GM12892 (cell line): ENCODE results near the gene EXOC4.

Source experiments
- DNase-seq: peaks from one replicate; pipeline ENCODE4 v3.0.0; 2011; ENCODE audit not compliant: insufficient read length
- FAIRE-seq: peaks from 2 replicates; lab custom pipeline; 2011; peaks lifted over from hg19 to GRCh38; lab: Jason Lieb, UNC
- POLR2A ChIP-seq: IDR thresholded peaks from 2 replicates; pipeline ENCODE4 v1.6.1; 2011; ENCODE audit warnings: low read depth, low read length, control low read depth
- POLR2AphosphoS5 ChIP-seq: IDR thresholded peaks from 2 replicates; pipeline ENCODE4 v1.6.1; 2011; ENCODE audit warnings: low read depth, low read length, control low read depth
- TAF1 ChIP-seq: IDR thresholded peaks from 2 replicates; pipeline ENCODE4 v1.6.1; 2011; ENCODE audit warnings: low read depth, mild to moderate bottlenecking, control low read depth, low read length, borderline replicate concordance

EXOC4 gene

DNA sequence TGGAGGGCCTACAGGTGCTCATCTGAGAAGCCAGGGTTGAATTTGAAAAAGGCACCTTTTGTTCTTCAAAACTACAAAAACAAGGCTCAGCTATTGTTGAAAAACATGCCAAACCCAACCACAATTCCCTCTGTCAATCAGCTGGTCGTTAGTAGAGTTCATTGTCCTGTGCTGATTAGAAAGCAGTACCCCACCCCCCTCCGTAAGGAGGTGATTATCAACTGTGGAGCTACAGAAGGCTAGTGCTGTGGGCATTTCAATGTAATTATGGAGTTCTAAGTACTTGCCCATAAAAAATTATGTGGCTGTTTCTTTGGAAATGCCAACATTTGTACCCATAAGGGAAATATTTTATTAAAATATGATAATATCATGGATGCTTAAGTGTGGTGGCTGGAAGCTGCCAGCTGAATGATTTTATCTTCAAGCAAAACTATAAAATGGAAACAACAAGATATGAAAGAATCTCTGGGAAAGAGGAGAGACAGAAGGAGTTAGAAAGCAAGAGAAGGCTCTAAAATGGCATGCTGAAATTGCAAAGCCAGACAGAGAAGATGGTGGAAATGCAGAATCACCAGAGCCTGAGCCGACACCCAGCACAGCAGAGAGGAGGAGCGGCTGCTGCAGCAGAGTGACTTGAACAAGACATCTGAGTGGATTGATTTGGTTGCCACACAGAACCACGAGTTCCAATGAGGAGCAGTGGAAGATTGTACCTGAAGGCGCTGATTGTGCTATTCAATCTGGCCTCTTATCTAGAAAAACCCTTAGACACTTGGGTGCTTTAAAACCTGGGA lies 694.8 kb downstream of the EXOC4 start:
- TF ChIP-seq POLR2A (no peak), POLR2AphosphoS5 (no peak), TAF1 (no peak)
- DNase-seq (no peak), FAIRE-seq (no peak)

GRCh38 chr7:133948588-133948987 lies 695.7 kb downstream of the EXOC4 start:
- no peak for TF ChIP-seq POLR2AphosphoS5
- no peak for TF ChIP-seq TAF1
- no peak for TF ChIP-seq POLR2A
- DNase-seq: no peak
- no peak for FAIRE-seq

DNA sequence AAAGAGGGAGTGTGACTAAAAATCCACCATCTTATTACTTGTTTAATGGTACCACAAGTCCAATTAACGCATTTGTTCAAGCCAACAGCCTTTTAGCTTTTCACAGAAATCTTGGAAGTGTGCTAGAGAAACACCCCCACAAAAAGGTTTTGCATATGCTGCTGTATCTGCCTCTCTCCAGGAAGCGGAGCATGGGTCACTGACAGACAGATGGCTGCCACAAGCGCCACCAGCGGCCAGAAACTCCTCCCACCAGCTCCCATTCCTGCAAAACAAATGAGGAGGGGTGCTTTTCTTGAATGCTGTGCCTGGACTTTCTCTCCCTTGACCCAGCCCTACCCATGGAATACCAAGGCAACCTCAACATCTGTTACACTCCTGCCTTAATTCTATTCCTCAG lies 698.0 kb downstream of the EXOC4 start:
- FAIRE-seq: no peak
- TF ChIP-seq TAF1: no peak
- no peak for TF ChIP-seq POLR2AphosphoS5
- TF ChIP-seq POLR2A: no peak
- DNase-seq: no peak

GRCh38 chr7:133955208-133955607 lies 702.3 kb downstream of the EXOC4 start:
- TF ChIP-seq POLR2AphosphoS5 (no peak), POLR2A (no peak), TAF1 (no peak)
- no peak for DNase-seq
- FAIRE-seq: no peak

DNA sequence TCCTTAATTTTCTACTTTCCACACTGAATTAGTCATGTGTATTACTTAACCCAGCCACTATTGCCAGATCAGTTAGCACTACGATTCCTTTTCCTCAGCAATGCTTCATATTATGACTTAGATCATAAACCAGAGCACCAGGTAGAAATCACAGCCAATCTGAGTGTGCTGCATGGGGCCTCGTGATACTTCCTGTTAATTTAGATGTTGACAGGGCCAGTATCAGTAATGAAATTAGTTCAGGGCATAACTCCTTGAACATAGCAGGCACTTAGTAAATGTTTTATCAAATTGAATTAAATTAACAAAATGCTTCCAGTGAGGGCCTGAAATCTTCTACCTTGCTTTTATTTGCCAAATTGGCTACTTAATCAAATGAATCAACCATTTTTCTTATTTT lies 705.0 kb downstream of the EXOC4 start:
- FAIRE-seq (no peak), DNase-seq (no peak)
- TF ChIP-seq POLR2AphosphoS5: no peak
- no peak for TF ChIP-seq POLR2A
- no peak for TF ChIP-seq TAF1

GRCh38 chr7:133958822-133959221 lies 705.9 kb downstream of the EXOC4 start:
- FAIRE-seq (no peak), DNase-seq (no peak)
- no peak for TF ChIP-seq POLR2AphosphoS5
- no peak for TF ChIP-seq POLR2A

DNA sequence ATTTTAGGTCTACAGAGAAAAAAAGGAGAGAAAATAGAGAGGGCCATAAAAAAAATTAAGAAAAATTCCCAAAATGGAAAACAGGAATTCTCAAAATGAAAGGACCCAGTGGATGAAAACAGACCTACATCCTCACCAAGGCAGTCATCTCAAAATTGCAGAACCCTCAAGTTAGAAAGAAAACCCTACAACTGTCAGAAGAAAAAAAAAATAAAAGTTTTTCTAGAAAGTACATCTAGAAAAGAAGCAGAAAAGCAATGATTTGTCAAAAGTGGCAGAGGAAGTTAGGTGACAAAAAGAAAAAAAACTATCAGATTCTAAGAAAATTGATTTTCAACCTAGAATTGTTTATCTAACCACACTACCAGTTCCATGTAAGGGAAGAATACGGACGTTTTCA lies 706.6 kb downstream of the EXOC4 start:
- FAIRE-seq (no peak), DNase-seq (no peak)
- TF ChIP-seq TAF1 (no peak), POLR2AphosphoS5 (no peak), POLR2A (no peak)

- DNase-seq (no peak), FAIRE-seq (no peak)
- no peak for TF ChIP-seq TAF1
- TF ChIP-seq POLR2AphosphoS5: no peak
- TF ChIP-seq POLR2A: no peak
Observed at GRCh38 chr7:133961724-133962123, 708.8 kb downstream of the EXOC4 start.

GRCh38 chr7:133962646-133963045 lies 709.8 kb downstream of the EXOC4 start:
- no peak for TF ChIP-seq TAF1
- TF ChIP-seq POLR2A: no peak
- TF ChIP-seq POLR2AphosphoS5: no peak
- DNase-seq (no peak), FAIRE-seq (no peak)

GRCh38 chr7:133963629-133964028 lies 710.8 kb downstream of the EXOC4 start:
- FAIRE-seq (no peak), DNase-seq (no peak)
- no peak for TF ChIP-seq POLR2A
- TF ChIP-seq POLR2AphosphoS5: no peak
- TF ChIP-seq TAF1: no peak

DNA sequence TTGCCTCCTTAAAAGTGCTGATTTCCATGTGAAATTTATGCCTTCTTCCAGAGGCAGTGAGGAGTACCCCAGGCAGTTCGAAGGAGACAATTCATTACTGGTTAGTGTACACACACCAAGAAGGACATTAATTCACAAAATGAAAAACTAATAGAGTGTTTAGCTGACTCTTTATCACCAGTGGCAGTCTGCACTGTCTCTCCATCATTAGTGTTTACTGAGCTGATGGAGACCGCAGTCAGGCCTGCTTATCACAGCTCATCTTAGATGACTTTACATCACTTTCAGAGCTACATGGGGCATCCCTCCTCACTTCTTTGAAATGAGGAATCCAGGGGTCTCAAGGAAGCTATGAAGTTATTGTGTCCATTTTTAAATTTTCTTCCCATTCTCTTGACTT lies 718.7 kb downstream of the EXOC4 start:
- no peak for DNase-seq
- FAIRE-seq: no peak
- no peak for TF ChIP-seq TAF1
- no peak for TF ChIP-seq POLR2AphosphoS5

GRCh38 chr7:133973710-133974109 lies 720.8 kb downstream of the EXOC4 start:
- TF ChIP-seq POLR2A (no peak), POLR2AphosphoS5 (no peak), TAF1 (no peak)
- no peak for DNase-seq
- FAIRE-seq: no peak

GRCh38 chr7:133975130-133975529 lies 722.3 kb downstream of the EXOC4 start:
- no peak for FAIRE-seq
- DNase-seq: no peak
- no peak for TF ChIP-seq POLR2AphosphoS5
- no peak for TF ChIP-seq TAF1
- no peak for TF ChIP-seq POLR2A
